Large intestine (tissue), 3 donors: ENCODE data around the gene ZCWPW1. TPM values are rescaled to one million over a fixed set of nuclear protein-coding genes. Genes with fewer than 3 reads are reported as not detected.
"Not testable (repeated sequence)": the region's sequence is repeated elsewhere in the genome, so short reads cannot be mapped to it uniquely, and the experiment has no call there.

ENCODE experiments used
- DNase-seq, 2 donors: peaks; one replicate each; pipeline versions ENCODE4 v3.0.0 to v3.0.0-alpha.2; 2013
- H3K27ac ChIP-seq: one replicate; pipeline ENCODE4 v1.5.1; 2013; ENCODE audit warnings: low read length
- H3K27me3 ChIP-seq: 2 replicates; pipeline ENCODE4 v1.6.1; 2013; ENCODE audit warnings: low read length; ENCODE audit not compliant: control insufficient read depth, insufficient read depth
- H3K36me3 ChIP-seq: 2 replicates; pipeline ENCODE4 v1.6.1; 2013; ENCODE audit warnings: low read length; ENCODE audit not compliant: control insufficient read depth, insufficient read depth
- H3K4me1 ChIP-seq: one replicate; pipeline ENCODE4 v1.6.1; 2013; ENCODE audit warnings: low read length; ENCODE audit not compliant: control insufficient read depth, insufficient read depth
- H3K4me3 ChIP-seq: one replicate; pipeline ENCODE4 v1.5.1; 2013; ENCODE audit warnings: low read length
- H3K9me3 ChIP-seq: one replicate; pipeline ENCODE4 v1.6.1; 2013; ENCODE audit warnings: mild to moderate bottlenecking, low read depth, low read length, moderate library complexity; ENCODE audit not compliant: control insufficient read depth
- WGBS: methylation state at CpG from one replicate; pipeline ENCODE4 v1.1.5; 2013; ENCODE audit warnings: low lambda C conversion rate; ENCODE audit not compliant: insufficient coverage; 5-methylcytosine and 5-hydroxymethylcytosine counted together
- polyA plus RNA-seq: library from polyadenylated mRNA; unstranded; fragments of 120-200 nt; gene quantifications from one replicate; pipeline ENCODE4 v1.2.1, GENCODE V29; 2013

ZCWPW1 gene
- polyA plus RNA-seq, 1 donor = 4.8 TPM

- H3K36me3 ChIP-seq = peaks cover 84% of the 10 kb centered on the region
- not testable (repeated sequence) for DNase-seq, H3K9me3 ChIP-seq, H3K27ac ChIP-seq, H3K4me3 ChIP-seq, H3K4me1 ChIP-seq, H3K27me3 ChIP-seq
- WGBS = 100% methylated on average over 1 of the region's 18 CpGs
Measured at GRCh38 chr7:100352230-100352781, 76.2 kb downstream of the ZCWPW1 start.

GRCh38 chr7:100351657-100352058, 76.8 kb downstream of the ZCWPW1 start:
- WGBS = no CpG with 5 or more reads among the region's 6 CpGs
- Histone ChIP-seq H3K4me1 (no peaks in the 10 kb centered on the region), H3K9me3 (no peaks in the 10 kb centered on the region), H3K36me3 (peaks cover 84% of the 10 kb centered on the region), H3K27me3 (no peaks in the 10 kb centered on the region), H3K27ac (no peak overlapping the region), H3K4me3 (no peak overlapping the region)
- DNase-seq = no peak

Other genes with a start within 250 kb of the ZCWPW1 start
- gene PVRIG, start 208.8 kb downstream of the ZCWPW1 start, polyA plus RNA-seq = 1.5 TPM
- 3.5 TPM for gene SPDYE3, start 121.0 kb downstream of the ZCWPW1 start, polyA plus RNA-seq
- gene PILRB, start 70.6 kb downstream of the ZCWPW1 start, polyA plus RNA-seq = 64.8 TPM
- 5.8 TPM for gene PILRA, start 55.2 kb downstream of the ZCWPW1 start, polyA plus RNA-seq
- 37.6 TPM for gene MEPCE, start 1.1 kb upstream of the ZCWPW1 start, polyA plus RNA-seq
- gene PPP1R35, start 7.8 kb upstream of the ZCWPW1 start, polyA plus RNA-seq = 29.7 TPM
- 1.4 TPM for gene SPACDR, start 35.6 kb upstream of the ZCWPW1 start, polyA plus RNA-seq
- 56.8 TPM for gene TSC22D4, start 50.5 kb upstream of the ZCWPW1 start, polyA plus RNA-seq
- 3.5 TPM for gene NYAP1, start 55.2 kb upstream of the ZCWPW1 start, polyA plus RNA-seq
- gene AGFG2, start 110.5 kb upstream of the ZCWPW1 start, polyA plus RNA-seq = 18.6 TPM
- 7.9 TPM for gene SAP25, start 145.2 kb upstream of the ZCWPW1 start, polyA plus RNA-seq
- gene LRCH4, start 157.4 kb upstream of the ZCWPW1 start, polyA plus RNA-seq = 40.0 TPM
- 0.88 TPM for gene FBXO24, start 157.6 kb upstream of the ZCWPW1 start, polyA plus RNA-seq
- gene PCOLCE, start 173.7 kb upstream of the ZCWPW1 start, polyA plus RNA-seq = 51.4 TPM
- 13.7 TPM for gene MOSPD3, start 183.8 kb upstream of the ZCWPW1 start, polyA plus RNA-seq
- 2.7 TPM for gene TFR2, start 212.8 kb upstream of the ZCWPW1 start, polyA plus RNA-seq
- gene ACTL6B, start 227.7 kb upstream of the ZCWPW1 start, polyA plus RNA-seq = 2.9 TPM
- gene GNB2, start 245.0 kb upstream of the ZCWPW1 start, polyA plus RNA-seq = 193 TPM